Esophagus mucosa (tissue), 1 donor: Measurements from ENCODE around the gene NKPD1. TPM values are rescaled to one million over a fixed set of nuclear protein-coding genes. Genes with fewer than 3 reads are reported as not detected.

Experiments used
- ATAC-seq: fragments of 200-7000 bp; cut with Tn5 transposase; one replicate; pipeline ENCODE4 v1.9.1; 2020
- total RNA-seq: library from RNA; stranded (reverse); gene quantifications from one replicate; pipeline ENCODE4 v1.2.4, GENCODE V29; 2023
- donor health status: DM: yes; HTN: yes; CAD: no.

NKPD1 gene
- 1.00 TPM for total RNA-seq

DNA sequence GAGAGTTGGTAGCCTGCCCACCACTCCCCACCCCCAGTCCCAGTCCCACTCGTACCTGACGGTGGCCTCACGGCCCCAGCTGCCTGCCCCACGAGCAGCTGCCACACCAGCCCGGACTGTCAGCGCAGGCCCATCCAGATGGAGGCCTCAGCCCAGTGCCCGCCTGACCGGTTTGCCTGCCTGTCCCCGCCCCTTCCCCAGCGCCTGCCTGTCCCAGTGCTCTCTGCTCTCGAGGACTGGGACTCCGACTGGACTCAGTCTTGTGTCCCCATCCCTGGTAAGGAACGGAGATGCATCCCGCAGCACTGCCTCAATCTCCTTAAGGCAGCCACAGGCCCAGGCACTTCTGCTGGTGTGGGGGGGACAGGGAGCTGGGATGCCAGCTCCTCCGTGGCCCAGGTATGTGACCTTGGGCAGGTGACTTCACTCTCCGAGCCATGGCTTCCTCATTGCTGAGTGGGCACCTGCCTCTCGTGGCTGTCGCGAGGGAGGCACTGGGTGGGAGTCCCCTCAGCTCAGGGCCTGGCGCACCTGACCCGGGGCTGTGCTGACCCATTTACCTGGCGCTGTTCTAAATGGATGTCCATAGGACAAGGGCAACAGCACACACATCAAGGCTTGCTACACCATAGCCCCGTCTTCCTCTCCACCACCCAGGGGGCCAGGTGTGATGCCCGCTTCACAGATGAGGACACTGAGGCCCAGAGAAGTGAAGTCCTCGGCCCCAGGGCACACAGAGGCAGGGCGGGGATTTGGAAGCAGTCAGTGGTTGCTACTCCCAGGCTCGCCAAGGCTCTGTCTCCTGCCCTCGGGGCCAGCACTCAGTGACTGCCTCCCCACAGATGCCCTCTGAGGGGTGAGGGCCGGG is at the start of gene NKPD1:
Gene NKPD1, minus strand, starts transcription at position 113 of the 868 bp plus-strand sequence. CDS start 832 bp downstream, outside the sequence.
- ATAC-seq = peak; percentile 40

GRCh38 chr19:45206328-45206727 is 45.5 kb upstream of the NKPD1 start:
- ATAC-seq = no peak

DNA sequence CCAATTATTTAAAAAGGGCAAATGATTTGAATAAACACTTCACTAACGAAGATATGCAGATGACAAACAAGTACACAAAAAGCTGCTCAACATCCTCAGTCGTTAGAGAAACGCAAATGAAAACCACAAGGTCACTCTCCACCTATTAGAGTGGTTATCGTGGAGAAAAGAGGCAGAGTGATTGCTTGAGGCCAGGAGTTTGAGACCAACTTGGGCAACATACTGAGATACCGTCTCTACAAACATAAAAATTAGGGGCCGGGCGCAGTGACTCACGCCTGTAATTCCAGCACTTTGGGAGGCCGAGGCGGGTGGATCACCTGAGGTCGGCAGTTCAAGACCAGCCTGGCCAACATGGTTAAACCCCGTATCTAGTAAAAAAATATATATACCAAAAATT is 45.0 kb upstream of the NKPD1 start:
- ATAC-seq = no peak

GRCh38 chr19:45202637-45203036 is 41.9 kb upstream of the NKPD1 start:
- ATAC-seq = peak; percentile 85

- ATAC-seq = no peak
These were observed 39.8 kb upstream of the NKPD1 start for GRCh38 chr19:45200568-45200967.

DNA sequence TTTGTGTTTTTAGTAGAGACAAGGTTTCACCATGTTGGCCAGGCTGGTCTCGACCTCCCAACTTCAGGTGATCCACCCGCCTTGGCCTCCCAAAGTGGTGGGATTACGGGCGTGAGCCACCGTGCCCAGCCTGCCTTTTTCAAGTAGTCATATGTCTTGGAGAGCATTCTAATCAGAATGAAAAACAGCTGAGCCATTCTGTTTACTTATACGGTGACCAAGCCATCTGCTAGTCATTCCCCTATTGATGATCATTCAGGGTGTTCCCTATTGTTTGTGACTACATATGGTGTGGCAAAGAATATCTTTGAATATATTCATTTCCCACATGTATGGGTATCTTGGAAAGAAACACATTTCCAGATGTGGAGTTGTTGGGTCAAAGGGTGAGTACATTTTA is 35.0 kb upstream of the NKPD1 start:
- ATAC-seq = no peak

GRCh38 chr19:45191375-45191774 is 30.6 kb upstream of the NKPD1 start:
- ATAC-seq = peak; percentile 75

DNA sequence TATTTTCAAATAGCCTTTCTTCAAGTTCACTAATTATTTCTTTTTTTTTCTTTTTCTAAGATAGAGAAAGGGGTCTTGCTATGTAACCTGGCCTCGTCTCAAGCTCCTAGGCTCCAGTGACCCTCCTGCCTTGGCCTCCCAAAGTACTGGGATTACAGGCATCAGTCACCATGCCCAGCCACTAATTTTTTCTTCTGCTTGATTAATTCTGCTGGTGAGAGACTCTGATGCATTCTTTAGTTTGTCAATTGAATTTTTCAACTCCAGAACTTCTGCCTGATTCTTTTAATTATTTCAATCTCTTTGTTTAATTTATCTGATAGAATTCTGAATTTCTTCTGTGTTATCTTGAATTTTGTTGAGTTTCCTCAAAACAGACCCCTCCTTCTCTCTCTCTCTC is 29.2 kb upstream of the NKPD1 start:
- no peak for ATAC-seq

GRCh38 chr19:45187421-45188100 is 26.8 kb upstream of the NKPD1 start:
- peak; percentile 23 for ATAC-seq

DNA sequence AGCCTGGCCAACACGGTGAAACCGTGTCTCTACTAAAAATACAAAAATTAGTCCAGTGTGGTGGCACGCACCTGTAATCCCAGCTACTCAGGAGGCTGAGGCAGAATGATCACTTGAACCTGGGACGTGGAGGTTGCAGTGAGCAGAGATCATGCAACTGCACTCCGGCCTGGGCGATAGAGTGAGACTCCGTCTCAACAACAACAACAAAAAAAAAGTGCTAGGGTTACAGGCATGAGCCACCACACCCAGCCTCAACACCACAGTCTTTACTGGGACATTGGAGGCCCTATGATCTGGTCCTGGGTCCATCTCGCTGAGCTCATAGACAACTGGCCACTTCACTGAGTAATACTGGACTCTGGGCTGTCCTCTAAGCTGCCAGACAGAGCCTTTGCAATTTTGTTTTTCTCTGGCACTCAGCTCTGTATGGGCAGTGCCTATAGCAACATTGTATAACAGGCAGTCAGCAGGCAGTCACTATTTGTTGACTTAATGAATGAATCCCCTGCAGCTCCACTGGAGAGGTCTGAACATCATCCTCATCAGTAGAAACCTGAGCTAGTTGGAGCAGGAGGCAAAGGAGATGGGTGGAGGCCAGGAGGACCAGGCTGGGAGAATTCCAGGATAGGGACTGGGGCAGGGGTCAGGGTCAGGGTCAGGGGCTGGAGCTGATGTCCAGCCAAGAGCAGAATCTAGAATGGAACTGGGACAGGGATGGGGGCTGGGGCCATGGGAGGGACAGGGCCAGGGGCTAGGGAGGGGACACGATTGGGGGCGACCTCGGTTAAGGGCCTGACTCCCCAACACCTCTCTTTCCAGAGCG is 25.9 kb upstream of the NKPD1 start:
- ATAC-seq = no peak

- ATAC-seq = no peak
These were observed 23.3 kb upstream of the NKPD1 start for GRCh38 chr19:45184115-45184514.

DNA sequence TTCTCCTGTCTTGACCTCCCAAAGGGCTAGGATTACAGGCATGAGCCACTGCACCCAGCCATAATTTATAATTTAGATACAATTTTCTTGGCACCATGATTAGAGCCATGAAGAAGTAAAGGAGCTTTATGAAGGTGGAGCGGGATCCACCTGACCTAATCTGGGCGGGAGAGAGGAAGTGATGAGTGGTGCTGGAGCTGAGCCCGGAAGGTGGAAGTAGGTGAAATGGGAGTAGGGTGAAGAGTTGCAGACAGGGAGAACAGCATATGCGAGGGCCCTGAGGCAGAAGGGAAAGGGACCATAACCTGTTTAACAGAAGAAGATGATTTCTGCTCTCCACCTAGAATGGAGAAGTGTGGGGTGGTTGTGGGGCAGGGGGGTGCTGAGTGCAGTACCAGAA is 22.0 kb upstream of the NKPD1 start:
- no peak for ATAC-seq

DNA sequence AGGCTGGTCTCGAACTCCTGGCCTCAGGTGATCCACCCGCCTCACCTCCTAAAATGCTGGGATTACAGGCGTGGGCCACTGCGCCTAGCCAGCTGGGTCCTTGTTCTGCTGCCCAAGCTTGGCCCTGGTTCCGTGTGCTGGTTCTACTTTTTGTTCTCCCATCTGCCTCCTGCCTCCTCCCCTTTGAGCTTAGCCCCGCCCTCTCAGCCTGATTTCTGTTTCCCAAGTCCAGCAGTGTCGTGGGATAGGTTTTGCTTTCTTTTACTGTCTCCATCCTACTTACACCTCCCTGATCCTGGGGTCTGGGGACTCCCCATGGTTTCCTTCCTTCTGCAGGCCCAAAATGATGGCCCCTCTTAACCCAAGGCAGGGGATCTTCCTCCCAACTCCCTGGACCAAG is 20.2 kb upstream of the NKPD1 start:
- no peak for ATAC-seq

DNA sequence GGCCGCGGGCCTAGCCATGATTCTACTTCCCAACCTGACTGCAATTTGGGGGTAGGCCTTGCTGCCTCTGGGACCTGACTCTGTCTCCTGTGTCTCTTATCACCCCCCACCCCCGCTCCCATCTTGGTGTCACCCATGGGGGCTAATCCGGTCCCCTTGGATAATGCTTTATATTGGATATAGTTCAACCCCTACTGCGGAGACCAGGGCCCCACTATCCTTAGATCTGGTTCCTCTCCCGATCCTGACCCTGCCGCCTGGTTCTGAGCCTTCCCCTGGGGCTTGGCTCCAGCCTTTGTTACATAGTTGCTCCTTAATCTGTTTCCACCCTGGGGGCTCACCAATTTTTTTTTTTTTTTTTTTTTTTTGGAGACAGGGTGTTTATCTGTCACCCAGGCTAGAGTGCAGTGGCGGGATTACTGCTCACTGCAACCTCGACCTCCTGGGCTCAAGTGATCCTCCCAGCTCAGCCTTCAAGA is 19.1 kb upstream of the NKPD1 start:
- no peak for ATAC-seq

- no peak for ATAC-seq
These were observed 18.5 kb upstream of the NKPD1 start for GRCh38 chr19:45179072-45179891.

- ATAC-seq = peak; percentile 96
These were observed 17.7 kb upstream of the NKPD1 start, which contains the start of gene BLOC1S3 for GRCh38 chr19:45178262-45179071. Gene BLOC1S3 (plus strand): TSS chr19:45178784. CDS start chr19:45179297, 513 bp downstream.

- peak; percentile 51 for ATAC-seq
These were observed 17.1 kb upstream of the NKPD1 start, which contains the start of gene TRAPPC6A for GRCh38 chr19:45177817-45178261. Gene TRAPPC6A (minus strand): TSS chr19:45178237. CDS start chr19:45178218, 19 bp downstream.

DNA sequence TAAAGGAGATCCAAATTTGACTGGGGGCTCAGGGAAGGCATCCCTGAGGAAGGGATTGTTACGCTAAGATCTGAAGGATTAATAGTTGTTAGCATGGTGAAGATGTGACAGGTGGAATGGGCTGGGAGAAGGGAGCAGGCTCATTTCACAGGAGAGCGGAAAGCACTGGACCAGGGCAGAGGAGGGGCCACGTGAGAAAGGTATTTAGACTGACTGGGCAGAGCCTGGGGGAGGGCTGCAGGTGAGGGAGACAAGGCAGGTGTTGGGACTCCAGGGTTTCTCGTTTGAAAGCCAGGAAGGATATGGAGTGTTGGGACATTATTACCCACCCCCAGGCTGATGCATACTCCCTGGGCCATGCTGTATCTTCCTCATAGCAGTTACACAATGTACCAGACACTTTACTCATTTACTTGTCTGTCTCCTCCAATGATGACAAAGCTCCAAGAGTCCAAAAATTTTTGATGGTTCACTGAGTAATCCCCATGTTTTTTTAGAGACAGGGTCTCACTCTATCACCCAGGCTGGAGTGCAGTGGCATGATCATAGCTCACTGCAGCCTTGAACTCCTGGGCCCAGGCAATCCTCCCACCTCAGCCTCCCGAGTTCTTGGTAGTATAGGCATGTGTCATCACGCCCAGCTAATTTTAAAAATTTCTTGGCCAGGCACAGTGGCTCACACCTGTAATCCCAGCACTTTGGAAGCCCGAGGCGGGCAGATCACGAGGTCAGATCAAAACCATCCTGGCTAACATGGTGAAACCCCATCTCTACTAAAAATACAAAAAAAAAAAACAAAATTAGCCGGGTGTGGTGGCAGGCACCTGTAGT is 14.9 kb upstream of the NKPD1 start:
- ATAC-seq = no peak

- ATAC-seq = no peak
These were observed 13.0 kb upstream of the NKPD1 start for GRCh38 chr19:45173816-45174215.
